ENCODE measurements around the gene WDR91. TPM values are rescaled to one million over a fixed set of nuclear protein-coding genes. Genes with fewer than 3 reads are reported as not detected.

The WDR91 gene
- total RNA-seq, 1 experiment from 2014 or later, result 9.1 TPM

GRCh38 chr7:135160098-135160857, 51.0 kb downstream of the WDR91 start:
- peak; percentile 2 for DNase-seq
- H3K27me3 ChIP-seq (ENCODE audit: control insufficient read depth, insufficient read depth, low read length), result no peaks in the 10 kb centered on the region

GRCh38 chr7:135159359-135160085, 51.8 kb downstream of the WDR91 start:
- Histone ChIP-seq H3K4me3 (ENCODE audit: insufficient read depth, low read depth, low read length) (no peak overlapping the region), H3K36me3 (replicated peaks; ENCODE audit: control insufficient read depth, insufficient read depth, low read length) (no peaks in the 10 kb centered on the region; the same call in none of the 2 replicates), H3K27me3 (ENCODE audit: control insufficient read depth, insufficient read depth, low read length) (no peaks in the 10 kb centered on the region)
- DNase-seq, result peak; percentile 4

More at GRCh38 chr7:135160098-135160857, 51.0 kb downstream of the WDR91 start:
- peaks cover 3% of the 10 kb centered on the region for H3K36me3 ChIP-seq (replicated peaks; ENCODE audit: control insufficient read depth, insufficient read depth, low read length)
- no peak overlapping the region for H3K4me3 ChIP-seq (ENCODE audit: insufficient read depth, low read depth, low read length)

DNA sequence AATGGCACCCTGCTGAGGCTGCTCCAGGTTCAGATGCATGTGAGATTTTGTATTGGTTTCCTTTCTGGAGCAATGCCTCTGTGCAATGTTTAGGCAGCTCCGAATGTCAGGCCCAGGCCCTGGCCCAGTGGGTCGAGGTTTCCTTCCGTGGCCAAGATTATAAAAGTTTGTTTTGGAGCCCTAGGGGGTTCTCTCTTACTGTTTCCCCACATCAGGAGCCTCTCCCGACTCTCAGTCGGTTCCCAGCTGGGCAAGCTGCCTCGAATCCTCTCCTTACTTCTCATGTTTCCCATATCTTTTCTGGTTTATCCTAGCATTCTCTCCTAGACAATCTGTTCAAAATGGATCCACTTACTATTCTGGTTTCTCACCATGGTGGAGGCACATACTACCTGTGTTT, 52.5 kb downstream of the WDR91 start:
- DNase-seq, result peak; percentile 4
- Histone ChIP-seq H3K36me3 (replicated peaks; ENCODE audit: control insufficient read depth, insufficient read depth, low read length) (no peaks in the 10 kb centered on the region; the same call in none of the 2 replicates), H3K27me3 (ENCODE audit: control insufficient read depth, insufficient read depth, low read length) (no peaks in the 10 kb centered on the region), H3K4me3 (ENCODE audit: insufficient read depth, low read depth, low read length) (no peak overlapping the region)

DNA sequence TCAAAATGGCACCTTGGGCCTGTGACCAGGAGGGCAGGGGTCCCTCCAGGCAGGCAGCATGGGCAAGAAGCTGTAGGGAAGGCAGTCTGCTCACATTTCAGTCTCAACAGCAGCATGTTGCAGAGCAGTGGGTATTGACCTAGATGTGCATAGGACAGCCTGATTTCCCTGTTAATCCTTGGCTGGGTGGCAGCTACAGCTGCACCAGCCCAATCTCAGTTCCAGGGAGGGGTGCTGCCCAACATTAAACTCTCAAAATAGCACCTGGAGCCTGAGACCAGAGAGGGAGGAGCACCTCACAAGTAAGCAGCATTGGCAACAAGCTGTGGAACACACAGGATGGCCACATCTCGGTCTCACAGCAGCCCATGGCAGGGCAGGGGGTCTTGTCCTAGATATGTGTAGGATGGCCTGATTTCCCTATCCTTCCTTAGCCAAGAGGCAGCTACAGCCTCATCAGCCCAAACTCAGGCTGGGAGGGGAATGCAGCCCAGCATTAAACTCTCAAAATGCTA, 53.1 kb downstream of the WDR91 start:
- Histone ChIP-seq H3K27me3 (ENCODE audit: control insufficient read depth, insufficient read depth, low read length) (no peaks in the 10 kb centered on the region), H3K4me3 (ENCODE audit: insufficient read depth, low read depth, low read length) (no peak overlapping the region), H3K36me3 (replicated peaks; ENCODE audit: control insufficient read depth, insufficient read depth, low read length) (no peaks in the 10 kb centered on the region; the same call in 1 of the 2 replicates)
- no peak for DNase-seq

- Histone ChIP-seq H3K4me3 (ENCODE audit: insufficient read depth, low read depth, low read length) (no peak overlapping the region), H3K36me3 (replicated peaks; ENCODE audit: control insufficient read depth, insufficient read depth, low read length) (no peaks in the 10 kb centered on the region; the same call in 1 of the 2 replicates), H3K27me3 (ENCODE audit: control insufficient read depth, insufficient read depth, low read length) (no peaks in the 10 kb centered on the region)
- no peak for DNase-seq
Observed at GRCh38 chr7:135156290-135156689, 55.0 kb downstream of the WDR91 start.

- Histone ChIP-seq H3K36me3 (replicated peaks; ENCODE audit: control insufficient read depth, insufficient read depth, low read length) (no peaks in the 10 kb centered on the region; the same call in 1 of the 2 replicates), H3K4me3 (ENCODE audit: insufficient read depth, low read depth, low read length) (no peak overlapping the region), H3K27me3 (ENCODE audit: control insufficient read depth, insufficient read depth, low read length) (no peaks in the 10 kb centered on the region)
- no peak for DNase-seq
Observed at GRCh38 chr7:135154734-135155133, 56.6 kb downstream of the WDR91 start.

DNA sequence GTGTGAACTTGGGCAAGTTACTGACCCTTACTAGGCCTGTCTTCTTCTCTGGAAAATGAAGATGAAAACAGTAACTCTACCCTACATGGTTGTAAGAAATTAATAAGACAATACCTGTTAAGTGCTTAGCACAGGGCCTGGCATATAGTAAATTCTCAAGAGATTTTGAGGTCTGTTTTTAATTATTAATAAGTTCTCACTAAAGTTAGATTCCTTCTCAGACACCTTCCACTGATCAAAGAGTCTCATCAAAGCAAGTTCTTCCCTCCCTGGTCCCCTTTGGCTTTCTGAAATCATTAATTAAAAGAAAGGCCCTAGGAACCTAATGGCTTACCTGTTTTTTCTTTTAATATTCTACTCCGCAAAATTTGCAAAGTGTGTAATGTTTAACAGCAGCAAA, 58.9 kb downstream of the WDR91 start:
- DNase-seq, result no peak
- Histone ChIP-seq H3K27me3 (ENCODE audit: control insufficient read depth, insufficient read depth, low read length) (no peaks in the 10 kb centered on the region), H3K4me3 (ENCODE audit: insufficient read depth, low read depth, low read length) (no peak overlapping the region), H3K36me3 (replicated peaks; ENCODE audit: control insufficient read depth, insufficient read depth, low read length) (no peaks in the 10 kb centered on the region; the same call in 1 of the 2 replicates)

- no peaks in the 10 kb centered on the region for H3K36me3 ChIP-seq (replicated peaks; ENCODE audit: control insufficient read depth, insufficient read depth, low read length)
- no peak overlapping the region for H3K4me3 ChIP-seq (ENCODE audit: insufficient read depth, low read depth, low read length)
- DNase-seq, result no peak
- H3K27me3 ChIP-seq (ENCODE audit: control insufficient read depth, insufficient read depth, low read length), result no peaks in the 10 kb centered on the region
Observed at GRCh38 chr7:135151533-135151932, 59.8 kb downstream of the WDR91 start.

DNA sequence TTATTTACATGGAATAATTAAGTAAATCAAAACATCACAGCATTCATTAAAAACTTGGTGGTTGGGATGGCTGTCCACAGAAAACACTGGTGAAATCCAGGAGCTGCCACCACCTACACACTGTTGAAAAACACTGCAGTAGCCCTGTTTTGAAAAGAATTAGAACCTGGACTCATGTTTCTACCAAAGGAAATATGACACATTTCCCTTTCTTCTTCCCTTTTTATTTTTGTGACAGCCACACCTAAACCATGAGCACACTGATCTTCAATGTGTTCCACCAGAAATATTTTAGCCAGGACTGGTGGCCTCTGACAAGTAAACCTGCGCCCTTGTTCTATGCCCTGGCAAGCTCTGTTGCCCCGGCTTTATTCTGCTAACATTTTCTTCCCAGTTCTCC, 60.2 kb downstream of the WDR91 start:
- Histone ChIP-seq H3K36me3 (replicated peaks; ENCODE audit: control insufficient read depth, insufficient read depth, low read length) (no peaks in the 10 kb centered on the region), H3K4me3 (ENCODE audit: insufficient read depth, low read depth, low read length) (no peak overlapping the region), H3K27me3 (ENCODE audit: control insufficient read depth, insufficient read depth, low read length) (no peaks in the 10 kb centered on the region)
- DNase-seq, result no peak

DNA sequence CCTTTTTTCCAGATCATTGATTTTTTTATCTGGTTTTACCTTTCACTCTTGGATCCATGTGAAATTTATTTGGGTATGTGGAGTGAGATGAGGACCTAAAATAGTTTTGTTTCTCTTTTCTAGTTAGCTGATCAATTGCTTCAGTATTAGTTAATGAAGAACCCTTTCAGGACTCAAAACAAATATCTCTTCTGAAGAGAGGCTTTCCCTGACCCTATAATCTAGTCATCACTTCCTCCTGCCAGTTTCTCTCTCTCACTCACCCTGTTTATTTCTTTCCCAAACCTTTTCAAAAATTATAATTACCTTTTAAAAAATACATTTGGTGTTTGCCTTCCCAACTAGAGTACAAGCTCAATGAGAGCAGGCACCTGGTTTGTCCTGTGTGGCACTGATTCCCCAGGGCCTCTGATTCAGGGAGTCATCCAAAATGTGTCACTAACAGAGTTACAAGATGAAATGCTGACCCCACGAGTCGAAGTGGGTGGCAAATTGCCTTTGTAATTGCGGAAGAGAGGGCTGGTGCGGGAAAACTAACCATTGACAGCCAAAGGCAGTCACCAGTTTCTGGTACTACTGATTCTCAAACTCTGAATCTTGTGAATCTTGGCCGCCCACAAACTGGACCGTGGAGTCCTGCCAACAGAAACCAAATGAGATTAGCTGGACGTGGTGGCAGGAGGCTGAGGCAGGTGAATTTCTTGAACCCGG, 61.1 kb downstream of the WDR91 start:
- no peaks in the 10 kb centered on the region for H3K36me3 ChIP-seq (replicated peaks; ENCODE audit: control insufficient read depth, insufficient read depth, low read length)
- H3K4me3 ChIP-seq (ENCODE audit: insufficient read depth, low read depth, low read length), result no peak overlapping the region
- no peak for DNase-seq
- no peaks in the 10 kb centered on the region for H3K27me3 ChIP-seq (ENCODE audit: control insufficient read depth, insufficient read depth, low read length)

DNA sequence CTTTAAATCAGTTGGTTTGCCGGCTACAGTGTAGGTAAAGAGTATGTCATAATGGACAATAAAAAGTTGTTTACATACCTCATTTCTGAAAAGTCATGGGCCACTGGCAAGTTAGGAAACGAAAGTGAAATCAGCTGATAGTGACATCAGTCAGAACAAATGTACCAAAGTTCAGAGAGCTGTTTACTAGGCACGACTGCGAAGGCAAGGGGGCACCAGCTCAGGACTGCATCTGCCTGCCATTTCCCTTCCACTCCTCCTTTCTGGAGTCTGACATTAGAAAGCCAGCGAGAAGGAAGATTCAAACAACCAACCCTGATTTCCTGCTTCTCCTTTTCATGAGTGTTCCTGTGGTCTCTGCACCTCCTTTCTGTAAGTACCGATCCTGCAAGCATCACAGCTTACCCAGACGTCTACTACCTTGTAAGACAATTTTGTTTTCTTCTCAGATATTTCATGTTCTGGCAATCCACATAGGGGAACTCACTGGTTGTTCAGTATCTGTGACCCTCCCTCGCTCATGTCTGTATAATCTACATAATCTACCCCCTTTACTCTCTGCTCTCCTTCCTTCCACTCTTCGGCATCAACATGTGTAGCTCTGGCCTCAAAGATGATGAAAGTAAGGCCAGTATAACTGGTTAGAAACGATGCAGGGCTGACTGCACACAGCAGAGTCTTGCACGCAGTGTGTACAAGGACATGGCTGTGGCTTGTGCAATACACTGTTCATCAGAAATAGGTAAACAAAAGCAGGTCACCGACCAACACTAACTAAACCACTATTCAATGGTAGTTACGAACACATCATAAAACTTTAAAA, 63.2 kb downstream of the WDR91 start, which contains the start of gene TMEM140:
Gene TMEM140 (plus strand): TSS at position 174 of the 823 bp plus-strand sequence. CDS start 16,370 bp downstream, outside the sequence.
- DNase-seq, result no peak
- Histone ChIP-seq H3K4me3 (ENCODE audit: insufficient read depth, low read depth, low read length) (no peak within 1 kb of the TSS), H3K27me3 (ENCODE audit: control insufficient read depth, insufficient read depth, low read length) (no peaks in the 10 kb centered on the region), H3K36me3 (replicated peaks; ENCODE audit: control insufficient read depth, insufficient read depth, low read length) (no peaks in the 10 kb centered on the region)

DNA sequence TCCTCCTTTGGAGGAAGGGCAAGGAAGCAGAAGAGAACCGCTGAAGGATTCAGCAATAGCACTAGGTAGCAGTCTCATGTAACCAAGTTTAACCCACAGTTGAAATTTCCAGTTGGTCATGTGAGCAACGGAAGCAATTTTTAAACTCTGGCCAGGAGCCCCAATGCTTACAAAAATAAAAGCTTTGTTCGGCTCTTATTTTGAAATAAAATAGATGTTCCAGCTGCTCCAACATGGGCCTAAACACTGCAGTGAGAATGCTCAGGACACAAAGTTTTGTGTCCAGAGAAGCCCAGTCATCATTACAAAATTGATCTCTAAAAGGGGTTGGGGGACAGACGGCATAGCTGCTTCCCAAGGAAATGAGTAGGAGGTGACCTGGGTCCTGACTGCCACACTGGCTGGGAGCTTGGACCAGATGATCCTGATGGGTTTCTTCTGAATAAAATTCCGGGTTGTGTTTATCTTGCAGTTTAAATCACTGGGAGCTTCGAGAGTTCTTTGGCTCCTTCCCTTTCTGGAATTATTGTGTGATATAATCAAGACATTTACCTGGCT, 63.9 kb downstream of the WDR91 start:
- Histone ChIP-seq H3K4me3 (ENCODE audit: insufficient read depth, low read depth, low read length) (no peak overlapping the region), H3K27me3 (ENCODE audit: control insufficient read depth, insufficient read depth, low read length) (no peaks in the 10 kb centered on the region), H3K36me3 (replicated peaks; ENCODE audit: control insufficient read depth, insufficient read depth, low read length) (no peaks in the 10 kb centered on the region)
- peak; percentile 2 for DNase-seq

DNA sequence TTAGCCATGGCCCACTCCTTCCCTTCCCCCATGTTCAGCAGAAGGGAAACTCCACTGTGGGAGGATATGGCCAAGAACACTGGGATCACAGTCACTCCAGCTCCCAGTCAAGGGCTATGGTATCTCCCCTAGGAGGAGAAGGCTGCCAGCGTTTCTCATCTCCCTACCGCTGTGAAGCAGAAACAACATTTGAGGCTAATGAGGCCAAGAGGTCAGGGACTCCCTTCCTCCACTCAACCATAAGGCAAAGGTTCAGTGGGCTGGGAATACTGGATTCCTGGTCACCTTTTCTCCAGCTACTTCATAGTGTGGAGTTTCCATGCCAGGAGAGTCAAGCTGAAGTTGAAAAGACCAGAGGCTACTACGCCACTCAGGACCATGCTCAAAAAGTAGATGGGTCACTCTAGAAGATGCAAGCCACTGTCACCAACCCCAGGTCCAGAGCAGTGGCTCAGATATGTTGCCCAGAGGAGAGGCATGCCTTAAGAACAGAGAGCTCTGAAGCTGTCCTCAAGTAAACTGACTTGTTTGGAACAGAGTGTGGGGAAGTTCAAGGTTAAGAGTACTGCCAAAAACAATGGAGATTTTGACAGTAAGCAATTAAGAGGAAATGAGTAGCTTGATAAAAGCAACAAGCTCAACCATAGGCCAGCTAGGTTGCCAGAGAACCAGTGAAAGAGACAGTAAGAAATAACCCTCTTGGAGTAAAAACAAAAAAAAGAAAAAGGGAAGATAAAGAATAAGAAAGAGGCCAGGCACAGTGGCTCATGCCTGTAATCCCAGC, 67.2 kb downstream of the WDR91 start:
- Histone ChIP-seq H3K27me3 (ENCODE audit: control insufficient read depth, insufficient read depth, low read length) (no peaks in the 10 kb centered on the region), H3K36me3 (replicated peaks; ENCODE audit: control insufficient read depth, insufficient read depth, low read length) (no peaks in the 10 kb centered on the region), H3K4me3 (ENCODE audit: insufficient read depth, low read depth, low read length) (no peak overlapping the region)
- DNase-seq, result no peak
